HL-60 (cell line): ENCODE results near the gene SDS.

Experiments
- CTCF ChIP-seq: IDR thresholded peaks from one replicate; pipeline ENCODE4 v1.5.1; 2011; ENCODE audit warnings: low read length, control low read depth, inconsistent platforms; ENCODE audit not compliant: insufficient read depth
- GABPA ChIP-seq: IDR thresholded peaks from 2 replicates; pipeline ENCODE4 v1.6.1; 2012; ENCODE audit warnings: low read depth
- POLR2AphosphoS5 ChIP-seq: IDR thresholded peaks from 2 replicates; pipeline ENCODE4 v1.6.1; 2012; ENCODE audit warnings: low read depth
- REST ChIP-seq: IDR thresholded peaks from 2 replicates; pipeline ENCODE4 v1.6.1; 2012; ENCODE audit warnings: low read depth; ENCODE audit not compliant: insufficient replicate concordance

GRCh38 chr12:113374823-113375428, 28.8 kb downstream of the SDS start:
- TF ChIP-seq CTCF (no peak), POLR2AphosphoS5 (no peak), REST (no peak), GABPA (no peak)
